Keratinocyte (primary cell): ENCODE results near the gene PRLH.

Experiments
- EZH2 ChIP-seq: IDR thresholded peaks from one replicate; pipeline ENCODE4 v1.6.1; 2012; ENCODE audit warnings: inconsistent platforms, mild to moderate bottlenecking, low read length, moderate library complexity
- TF ChIP-seq, protein P1 (sequence below), 3 experiments: IDR thresholded peaks in 1 of 3; conservative IDR thresholded peaks in 1 of 3; optimal IDR thresholded peaks in 1 of 3; 2 replicates in 2 of 3; 3 replicates in 1 of 3; pipeline versions ENCODE3 to v1.5.1; 2011; ENCODE audit warnings: low read length in 3 of 3, mild to moderate bottlenecking in 3 of 3, moderate library complexity in 2 of 3, control low read depth in 1 of 3, inconsistent platforms in 1 of 3; ENCODE audit not compliant: insufficient read depth in 2 of 3; ENCODE audit errors: extremely low read depth in 1 of 3

DNA sequence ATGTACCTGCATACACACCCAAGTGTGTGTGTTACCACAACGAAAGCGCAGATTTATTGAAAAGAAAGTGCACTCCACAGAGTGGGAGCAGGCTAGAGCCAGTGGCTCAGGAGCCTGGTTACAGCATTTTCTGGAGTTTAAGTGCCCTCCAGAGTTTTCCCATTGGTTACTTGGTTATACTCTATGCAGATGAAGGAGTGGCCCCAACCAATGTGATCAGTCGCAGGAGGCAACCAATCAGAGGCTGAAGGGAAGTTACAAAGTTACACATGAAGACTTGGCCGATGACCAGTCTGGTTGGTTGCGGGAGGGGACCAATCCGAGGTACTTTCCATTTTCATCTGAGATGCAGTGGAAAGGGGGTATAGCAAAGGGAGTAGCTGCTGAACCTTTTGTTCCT is 13.5 kb upstream of the PRLH start:
- TF ChIP-seq, protein P1, sequence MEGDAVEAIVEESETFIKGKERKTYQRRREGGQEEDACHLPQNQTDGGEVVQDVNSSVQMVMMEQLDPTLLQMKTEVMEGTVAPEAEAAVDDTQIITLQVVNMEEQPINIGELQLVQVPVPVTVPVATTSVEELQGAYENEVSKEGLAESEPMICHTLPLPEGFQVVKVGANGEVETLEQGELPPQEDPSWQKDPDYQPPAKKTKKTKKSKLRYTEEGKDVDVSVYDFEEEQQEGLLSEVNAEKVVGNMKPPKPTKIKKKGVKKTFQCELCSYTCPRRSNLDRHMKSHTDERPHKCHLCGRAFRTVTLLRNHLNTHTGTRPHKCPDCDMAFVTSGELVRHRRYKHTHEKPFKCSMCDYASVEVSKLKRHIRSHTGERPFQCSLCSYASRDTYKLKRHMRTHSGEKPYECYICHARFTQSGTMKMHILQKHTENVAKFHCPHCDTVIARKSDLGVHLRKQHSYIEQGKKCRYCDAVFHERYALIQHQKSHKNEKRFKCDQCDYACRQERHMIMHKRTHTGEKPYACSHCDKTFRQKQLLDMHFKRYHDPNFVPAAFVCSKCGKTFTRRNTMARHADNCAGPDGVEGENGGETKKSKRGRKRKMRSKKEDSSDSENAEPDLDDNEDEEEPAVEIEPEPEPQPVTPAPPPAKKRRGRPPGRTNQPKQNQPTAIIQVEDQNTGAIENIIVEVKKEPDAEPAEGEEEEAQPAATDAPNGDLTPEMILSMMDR (optimal IDR thresholded peaks at IDR 0.05 in 1 of 3, IDR thresholded peaks at IDR 0.05 in 1 of 3, conservative IDR thresholded peaks at IDR 0.05 in 1 of 3; ENCODE audit: extremely low read depth in 1 of 3, insufficient read depth in 2 of 3, low read length in 3 of 3): no peak
- TF ChIP-seq EZH2: no peak
